ENCODE measurements around the gene EMSY.
A peak's percentile ranks its signal among the peaks of the same experiment; 100 is the strongest.

EMSY gene

DNA sequence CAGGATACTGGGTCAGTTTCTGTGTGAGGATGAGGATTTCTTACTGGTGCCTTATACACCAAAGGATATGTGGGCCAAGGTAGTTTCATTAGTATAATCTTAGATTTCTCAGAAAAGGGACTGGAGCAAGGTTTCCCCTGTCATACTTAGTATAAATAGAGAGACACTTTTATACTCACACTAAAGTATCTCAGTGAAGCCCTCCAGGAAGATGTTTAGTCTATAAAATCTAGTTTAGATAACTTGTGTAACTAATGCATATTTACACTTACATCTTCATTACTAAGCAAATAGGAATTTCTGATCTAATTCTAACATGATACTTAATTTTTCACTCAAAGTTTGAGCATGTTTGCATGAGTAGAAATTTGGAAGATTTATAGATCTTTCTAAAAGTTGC is 11.1 kb downstream of the EMSY start:
- no peak for DNase-seq

GRCh38 chr11:76456571-76456970 is 11.8 kb downstream of the EMSY start:
- DNase-seq, result no peak

DNA sequence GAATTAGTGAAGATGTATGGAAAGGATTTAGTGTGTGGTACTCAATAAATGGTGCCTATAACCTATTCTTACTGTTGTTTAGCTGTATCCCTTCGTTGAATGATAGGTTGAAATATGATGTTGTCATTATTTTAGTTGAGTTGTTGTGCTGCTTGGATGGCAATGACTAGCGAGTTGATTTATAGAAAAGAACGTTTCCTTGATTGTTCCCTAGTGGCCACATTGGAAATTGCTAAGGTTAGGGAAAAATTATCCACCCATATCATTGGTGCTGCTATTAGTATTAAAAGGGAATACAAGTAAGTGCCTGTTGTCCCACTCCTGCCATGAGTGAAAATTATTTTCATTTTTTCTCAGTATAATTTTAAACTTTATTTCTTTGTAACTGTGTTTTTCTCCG is 14.5 kb downstream of the EMSY start:
- DNase-seq, result no peak

- no peak for DNase-seq
Measured at GRCh38 chr11:76459846-76460245, 15.0 kb downstream of the EMSY start.

DNA sequence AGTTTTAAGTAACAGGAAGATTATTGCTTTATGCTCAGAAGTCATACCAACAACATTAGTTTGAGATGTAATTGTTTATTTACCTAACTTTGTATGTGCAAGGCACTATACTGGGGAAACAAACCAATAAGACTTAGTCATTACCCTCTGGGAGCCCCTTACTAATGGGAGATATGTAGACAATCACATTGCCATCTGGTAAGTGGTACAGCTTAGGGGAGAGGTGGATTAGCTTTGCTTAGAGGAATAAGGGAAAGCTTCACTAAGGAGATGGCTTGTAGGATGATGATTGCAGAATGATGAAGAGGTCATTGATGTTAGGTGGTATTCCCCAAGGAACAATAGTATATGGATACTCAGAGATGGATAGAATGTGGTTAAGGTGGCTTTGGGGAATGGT is 17.5 kb downstream of the EMSY start:
- DNase-seq, result no peak

GRCh38 chr11:76465701-76466100 is 20.9 kb downstream of the EMSY start:
- DNase-seq, result no peak

DNA sequence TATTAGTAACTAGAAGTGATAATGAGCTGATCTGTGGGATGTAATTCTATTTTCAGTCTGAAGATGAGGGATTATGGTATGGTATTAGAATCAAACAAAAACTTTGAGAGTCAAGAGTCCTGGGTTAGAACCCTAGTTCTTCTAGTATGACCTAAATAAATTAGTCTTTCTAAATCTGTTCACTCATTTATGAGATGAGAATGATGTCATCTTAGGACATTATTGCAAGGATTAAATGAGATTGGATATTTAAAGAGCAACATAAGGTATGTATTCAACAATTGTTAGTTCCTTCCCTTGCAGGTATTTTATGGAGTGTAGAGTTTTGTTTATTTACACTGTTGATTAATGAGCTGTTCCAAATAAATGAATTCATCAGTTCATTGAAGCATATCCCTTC is 21.8 kb downstream of the EMSY start:
- no peak for DNase-seq

DNA sequence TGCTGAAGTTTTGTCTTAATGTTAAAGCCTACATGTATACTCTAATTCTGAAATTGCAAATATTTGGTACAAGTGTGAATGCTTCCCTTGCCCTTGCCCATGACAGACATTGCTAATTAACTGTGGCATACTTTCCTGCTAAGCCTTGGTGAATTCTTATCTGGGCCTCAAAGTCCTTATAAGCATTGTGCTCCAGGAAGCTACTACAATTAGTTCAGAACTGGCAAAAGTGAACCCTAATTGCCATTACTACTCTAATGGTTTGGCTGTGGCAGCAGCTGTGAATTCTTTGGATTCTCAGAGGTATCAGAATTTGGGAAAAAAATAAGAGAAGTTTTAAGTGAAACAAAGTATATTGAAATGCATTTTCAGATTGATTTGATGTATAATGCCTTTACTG is 24.3 kb downstream of the EMSY start:
- no peak for DNase-seq

GRCh38 chr11:76471382-76471781 is 26.6 kb downstream of the EMSY start:
- DNase-seq, result no peak

DNA sequence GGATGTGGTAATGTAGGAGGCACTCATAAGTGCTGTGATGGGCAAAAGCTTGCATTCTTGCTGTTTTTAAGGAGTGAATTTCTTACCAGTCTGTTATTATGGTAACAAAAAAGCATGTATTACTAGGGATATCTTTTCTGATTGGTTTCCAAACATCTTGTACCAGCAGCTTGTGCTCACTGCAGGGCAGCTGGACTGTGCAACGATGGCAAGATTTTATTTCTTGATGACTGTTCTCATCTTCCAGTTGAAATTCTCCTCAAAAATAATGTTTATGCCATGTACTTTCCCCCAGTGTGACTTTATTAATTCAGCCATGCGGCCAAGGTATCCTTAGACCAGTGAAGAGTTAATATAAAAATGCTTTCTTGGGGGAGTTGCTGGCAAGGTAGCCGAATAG is 35.4 kb downstream of the EMSY start:
- DNase-seq, result no peak

DNA sequence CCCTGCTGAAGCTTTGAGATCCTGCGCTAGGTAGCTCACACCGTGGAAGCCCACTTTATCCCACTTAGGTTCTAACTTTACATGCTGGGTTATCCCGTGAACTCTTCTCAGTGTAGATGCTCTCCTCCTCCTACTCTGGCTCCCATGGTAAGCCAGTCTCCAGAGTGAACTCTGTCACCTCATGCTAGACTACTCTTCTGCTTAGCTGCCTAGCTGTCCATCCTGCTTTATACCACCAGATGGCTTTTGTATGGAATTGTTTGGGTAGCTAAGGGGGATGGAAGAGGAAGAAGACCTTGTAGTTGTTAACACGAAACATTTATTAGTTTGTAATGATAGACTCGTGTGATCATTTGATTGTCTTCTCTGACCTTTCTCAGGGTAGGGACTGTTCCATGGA is 46.8 kb downstream of the EMSY start:
- DNase-seq, result no peak

- no peak for DNase-seq
Measured at GRCh38 chr11:76493040-76493439, 48.2 kb downstream of the EMSY start.

GRCh38 chr11:76493626-76494539 is 49.1 kb downstream of the EMSY start:
- no peak for DNase-seq

DNA sequence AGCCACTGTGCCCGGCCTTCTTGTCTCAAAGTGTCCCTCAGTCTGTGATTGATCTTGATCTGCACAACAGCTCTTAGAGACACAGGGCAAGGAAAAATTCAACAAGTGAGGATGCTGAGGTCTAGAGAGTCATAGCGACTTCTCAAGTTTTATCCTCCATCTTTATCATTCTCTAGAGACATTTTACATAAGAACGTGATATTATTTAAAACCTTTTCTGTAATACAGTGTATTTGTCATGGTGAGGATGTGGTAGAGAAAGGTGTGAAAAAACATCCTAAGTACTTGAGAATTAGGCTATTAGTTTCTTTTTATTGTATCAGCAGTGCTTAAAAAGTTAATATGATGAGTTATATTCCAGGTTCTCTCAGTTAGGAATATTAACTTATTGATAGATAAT is 50.2 kb downstream of the EMSY start:
- peak; percentile 19 for DNase-seq

GRCh38 chr11:76496174-76496573 is 51.4 kb downstream of the EMSY start:
- no peak for DNase-seq

DNA sequence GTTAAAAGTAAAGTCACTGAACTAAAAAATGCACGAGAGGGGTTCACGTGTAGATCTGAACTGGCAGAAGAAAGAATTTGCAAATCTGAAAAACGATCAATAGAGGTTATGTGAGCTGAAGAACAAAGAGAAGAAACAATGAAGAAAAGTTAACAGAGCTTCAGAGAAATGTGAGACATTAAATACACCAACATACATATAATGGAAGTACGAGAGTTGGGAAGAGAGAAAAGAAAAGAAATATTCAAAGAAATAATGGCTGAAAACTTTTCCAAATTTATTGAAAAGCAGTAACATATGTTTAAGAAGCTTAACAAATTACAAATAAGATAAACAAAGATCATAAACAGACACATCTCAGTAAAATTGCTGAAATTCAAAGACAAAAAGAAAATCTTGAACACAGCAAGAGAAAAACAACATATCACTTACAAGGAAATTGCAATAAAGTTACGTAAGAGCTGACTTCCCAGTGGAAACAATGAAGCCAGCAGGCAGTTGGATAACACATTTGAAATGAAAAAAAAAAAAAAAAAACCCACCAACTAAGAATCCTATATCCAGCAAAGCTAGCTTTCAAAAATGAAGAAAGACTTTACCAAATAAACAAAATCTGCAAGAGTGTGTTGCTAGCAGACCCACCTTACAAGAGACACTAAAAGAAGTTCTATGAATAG is 56.8 kb downstream of the EMSY start:
- DNase-seq, result no peak

DNA sequence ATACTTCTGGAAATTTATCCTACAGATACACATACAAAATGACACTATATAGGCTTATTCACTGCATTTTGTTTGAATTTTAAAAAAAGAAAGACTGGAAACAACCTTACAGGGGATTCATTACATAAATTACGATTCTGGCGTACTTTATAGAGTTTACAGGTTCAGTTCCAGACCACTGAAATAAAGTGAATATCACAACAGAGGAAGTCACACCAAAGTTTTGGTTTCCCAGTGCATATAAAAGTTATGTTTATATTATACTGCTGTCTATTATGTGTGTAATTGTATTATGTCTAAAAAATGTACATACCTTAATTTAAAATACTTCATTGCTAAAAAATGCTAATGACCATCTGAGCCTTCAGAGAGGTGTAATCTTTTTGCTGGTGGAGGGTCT is 62.0 kb downstream of the EMSY start:
- DNase-seq, result no peak

- no peak for DNase-seq
Measured at GRCh38 chr11:76510060-76511047, 65.5 kb downstream of the EMSY start.

GRCh38 chr11:76512851-76513653 is 68.2 kb downstream of the EMSY start:
- DNase-seq, result peak; percentile 12

DNA sequence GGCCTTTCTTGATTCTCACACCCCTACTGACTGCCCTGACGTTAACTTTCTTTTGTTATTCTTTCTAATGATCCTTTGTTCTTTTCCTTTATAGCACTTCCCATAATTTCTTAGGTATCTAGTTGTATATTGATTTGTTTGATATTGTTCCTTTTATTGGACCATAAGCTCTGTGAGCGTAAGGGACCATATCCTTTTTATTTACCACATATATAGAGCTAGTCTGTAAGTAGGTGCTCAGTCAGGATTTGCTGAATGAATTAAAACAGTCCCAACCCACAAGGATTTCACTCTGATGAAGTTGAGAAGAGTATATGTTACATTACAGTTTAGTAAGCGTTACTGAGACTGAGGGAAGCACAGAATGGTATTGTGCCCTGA is 68.8 kb downstream of the EMSY start:
- DNase-seq, result no peak

DNA sequence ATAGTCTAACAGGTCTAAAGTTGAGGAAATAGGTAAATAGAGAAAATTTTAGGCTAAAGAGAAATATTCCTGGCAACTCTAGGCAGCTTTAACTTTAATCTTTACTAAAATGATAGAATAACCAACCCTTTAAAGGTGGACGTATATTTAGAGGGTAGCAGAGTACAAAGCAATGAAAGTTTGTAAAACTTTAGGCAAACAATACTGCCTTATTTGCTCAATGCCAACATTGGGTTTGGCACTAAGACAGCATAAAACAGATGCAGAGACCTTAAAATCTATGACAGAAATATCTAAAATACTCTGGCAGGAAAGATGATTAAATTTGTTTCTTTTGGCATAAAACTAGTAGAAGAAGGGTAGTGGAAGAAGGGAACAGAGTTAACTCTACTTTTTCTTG is 70.7 kb downstream of the EMSY start:
- no peak for DNase-seq

DNA sequence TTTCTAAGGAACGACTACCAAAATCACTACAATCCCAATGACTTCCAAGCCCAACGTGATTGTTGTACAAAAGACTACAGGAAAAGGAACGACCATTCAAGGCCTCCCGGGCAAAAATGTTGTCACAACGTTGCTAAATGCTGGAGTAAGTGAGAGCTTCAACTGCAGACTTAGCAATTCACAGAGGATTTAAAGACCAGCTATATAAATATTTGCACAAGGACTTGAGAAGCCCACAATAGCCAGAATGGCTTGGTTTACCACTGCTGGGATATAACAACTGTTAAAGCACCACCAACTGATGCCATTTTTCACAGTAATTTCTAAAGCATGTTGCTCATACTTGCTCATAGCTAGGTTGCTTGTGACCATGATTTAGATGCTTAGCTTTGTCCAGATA is 78.3 kb downstream of the EMSY start:
- no peak for DNase-seq

Measured in CD4-positive, alpha-beta T cell treated with Interleukin-10 for 1 hour (primary cell).